NOMO-1 treated with dmso at 0.1 percent for 144 hours (cell line): ENCODE measurements around the gene PLA2G4E.

ENCODE experiments used
- DNase-seq: peaks from one replicate; lab custom pipeline; 2025; ENCODE audit not compliant: unreplicated experiment; lab: John Stamatoyannopoulos, UW

PLA2G4E gene

DNA sequence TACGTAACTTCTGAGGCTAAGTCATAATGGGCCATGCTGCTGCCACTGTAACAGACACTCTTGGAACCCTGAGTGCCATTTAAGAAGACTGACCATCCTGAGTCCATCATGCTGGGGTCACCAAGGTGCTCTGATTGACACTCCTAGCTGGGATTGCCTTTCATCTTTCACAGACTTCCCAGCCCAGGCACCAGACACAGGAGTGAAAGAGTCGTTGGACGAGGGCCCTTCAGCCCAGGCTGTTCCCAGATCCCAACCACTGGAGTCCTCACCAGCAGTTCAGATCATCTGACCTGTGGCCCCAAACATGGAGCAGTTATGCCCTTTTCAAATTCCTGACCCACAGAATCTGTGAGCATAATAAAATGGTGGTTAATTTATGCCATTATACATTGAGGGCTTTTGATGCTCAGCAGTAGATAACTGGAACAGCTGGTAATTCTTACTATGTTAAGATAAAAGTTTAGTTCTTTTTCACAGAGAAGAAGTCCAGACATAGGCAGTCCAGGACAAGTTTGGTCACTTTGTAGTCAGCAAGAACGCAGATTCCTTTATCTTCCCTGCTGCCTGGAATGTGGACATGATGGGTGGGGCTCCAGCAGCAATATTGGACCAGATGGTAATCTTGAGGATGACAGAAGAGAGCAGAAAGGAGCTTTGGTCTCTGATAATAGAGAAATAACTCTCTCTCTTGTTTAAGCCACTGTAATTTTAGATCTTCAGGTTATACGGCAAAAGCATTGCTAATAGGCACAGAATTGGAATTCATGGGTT, 41.2 kb downstream of the PLA2G4E start:
- DNase-seq = no peak

DNA sequence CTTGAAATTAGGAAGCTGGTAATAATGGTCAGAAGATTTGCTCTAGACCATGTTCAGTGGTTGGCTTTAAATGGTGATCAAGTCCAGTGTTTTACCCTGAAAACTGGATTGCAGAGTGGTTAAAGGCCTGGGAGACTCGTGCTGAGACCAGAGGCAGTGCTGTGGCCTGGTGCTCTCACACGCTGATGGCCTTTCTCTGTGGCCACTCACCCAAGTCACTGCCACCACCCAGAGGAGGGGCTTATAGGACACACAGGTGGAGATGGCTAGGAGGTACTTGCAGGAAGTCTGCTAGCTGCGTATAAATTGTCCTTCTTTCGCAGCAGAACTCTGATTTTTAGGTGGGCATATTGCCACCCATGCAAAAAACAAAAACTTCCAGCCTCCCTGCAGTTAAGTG, 42.3 kb downstream of the PLA2G4E start:
- DNase-seq = no peak

DNA sequence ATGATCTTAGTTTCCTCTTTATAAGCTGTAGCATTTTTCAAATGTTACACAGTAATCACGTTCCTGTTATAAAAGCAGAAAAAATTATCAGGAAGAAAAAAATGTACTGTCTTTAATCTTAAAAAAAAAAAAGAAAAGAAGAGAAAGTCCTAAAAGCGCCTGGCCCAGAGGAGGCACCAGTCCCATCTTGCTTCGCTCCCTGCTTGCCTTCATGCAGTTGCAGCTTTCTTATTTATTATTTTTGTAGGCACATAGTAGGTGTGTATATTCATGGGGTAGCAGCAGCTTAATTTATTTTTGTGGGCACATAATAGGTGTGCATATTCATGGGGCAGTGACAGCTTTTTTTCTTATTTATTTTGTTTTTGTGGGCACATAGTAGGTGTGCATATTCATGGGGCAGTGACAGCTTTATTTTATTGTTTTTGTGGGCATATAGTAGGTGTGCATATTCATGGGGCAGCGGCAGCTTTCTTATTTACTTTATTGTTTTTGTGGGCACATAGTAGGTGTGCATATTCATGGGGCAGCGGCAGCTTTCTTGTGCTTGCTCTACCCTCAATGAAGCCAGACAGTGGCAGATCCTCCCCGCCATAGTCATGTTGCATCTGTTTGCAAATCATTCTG, 43.0 kb downstream of the PLA2G4E start:
- DNase-seq = no peak

DNA sequence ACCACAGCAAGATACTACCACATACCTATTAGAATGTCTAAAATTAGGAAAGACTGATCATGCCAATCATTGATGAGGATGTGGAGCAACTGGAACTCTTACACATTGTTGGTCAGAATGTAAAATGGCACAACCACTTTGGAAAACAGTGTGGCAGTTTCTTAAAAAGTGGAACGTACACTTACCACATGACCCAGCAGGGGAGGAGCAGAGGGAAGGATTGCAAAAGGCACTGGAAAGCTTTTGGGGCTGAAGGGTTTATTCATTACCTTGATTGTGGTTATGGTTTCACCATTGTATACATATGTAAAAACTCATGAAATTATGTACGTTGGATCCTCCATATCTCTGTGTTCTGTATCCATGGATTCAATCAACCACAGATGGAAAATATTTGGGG, 45.2 kb downstream of the PLA2G4E start:
- DNase-seq = no peak

DNA sequence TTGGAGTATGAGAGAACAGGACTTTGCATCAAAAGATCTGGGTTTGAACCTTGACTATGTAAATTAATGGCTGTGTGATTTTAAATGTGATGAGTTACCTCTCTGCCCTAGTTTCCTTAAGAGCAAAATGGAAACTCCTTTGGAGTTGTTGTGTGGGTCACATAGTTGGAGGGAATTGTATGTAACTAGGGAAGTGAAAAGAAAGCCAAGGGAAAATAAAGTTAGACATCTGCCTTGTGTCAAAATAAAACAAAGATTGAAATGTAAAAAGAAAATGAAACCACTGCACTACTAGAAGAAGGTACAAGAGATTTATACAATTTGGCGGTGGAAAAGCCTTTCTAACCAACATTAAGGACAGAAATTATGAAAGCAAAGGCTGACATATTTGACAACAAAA, 46.8 kb downstream of the PLA2G4E start:
- DNase-seq = no peak

DNA sequence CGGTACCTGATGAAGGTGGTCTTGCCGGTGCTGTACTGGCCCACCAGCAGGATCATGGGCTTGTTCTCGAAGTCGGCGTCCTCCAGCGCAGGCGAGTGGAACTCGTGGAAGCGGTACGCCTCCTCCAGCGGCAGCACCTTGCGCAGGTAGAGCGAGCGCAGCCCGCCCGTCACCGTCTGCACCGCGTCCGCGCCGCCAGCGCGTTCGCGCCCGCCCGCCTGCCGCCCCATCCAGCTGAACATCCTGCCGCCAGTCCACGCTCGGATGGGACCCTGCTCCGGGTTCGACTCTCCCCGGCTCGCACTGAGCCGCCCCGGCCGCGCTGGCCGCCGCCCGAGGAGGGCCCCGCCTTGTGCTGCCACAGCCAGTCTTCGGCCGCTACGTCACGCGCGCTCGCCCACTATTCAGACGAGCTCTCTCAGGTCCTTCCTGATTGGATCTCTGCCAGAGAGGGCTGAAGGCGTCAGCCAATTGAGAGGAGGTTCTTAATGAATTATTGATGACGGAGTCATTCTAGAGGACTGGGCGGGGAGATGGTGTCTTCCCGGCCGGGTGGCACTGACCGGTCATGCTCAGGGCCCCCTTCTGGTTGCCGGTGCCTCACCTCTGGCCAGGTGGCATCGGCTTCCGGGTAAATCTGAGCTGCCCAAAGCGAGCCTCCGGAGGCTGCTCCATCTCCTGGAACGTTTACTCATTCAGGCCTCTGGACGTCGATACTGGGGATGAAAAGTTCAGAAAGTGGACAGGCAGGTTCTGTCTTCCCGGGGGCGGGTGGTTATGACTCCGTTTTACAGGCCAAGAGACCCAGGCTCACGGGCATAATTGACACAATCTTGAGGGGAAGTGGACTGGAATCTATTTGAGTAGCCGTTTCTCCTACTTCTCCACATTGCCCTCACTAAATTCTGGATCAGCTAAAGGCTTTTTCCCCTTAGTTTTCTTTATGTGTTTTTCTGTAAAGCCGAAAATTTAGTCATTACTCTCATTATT, 48.3 kb downstream of the PLA2G4E start, which contains the start of gene EHD4:
TSS of gene EHD4 (minus strand) at position 305 of the 990 bp plus-strand sequence. CDS start at position 242, 63 bp downstream.
- peak; percentile 96 for DNase-seq

DNA sequence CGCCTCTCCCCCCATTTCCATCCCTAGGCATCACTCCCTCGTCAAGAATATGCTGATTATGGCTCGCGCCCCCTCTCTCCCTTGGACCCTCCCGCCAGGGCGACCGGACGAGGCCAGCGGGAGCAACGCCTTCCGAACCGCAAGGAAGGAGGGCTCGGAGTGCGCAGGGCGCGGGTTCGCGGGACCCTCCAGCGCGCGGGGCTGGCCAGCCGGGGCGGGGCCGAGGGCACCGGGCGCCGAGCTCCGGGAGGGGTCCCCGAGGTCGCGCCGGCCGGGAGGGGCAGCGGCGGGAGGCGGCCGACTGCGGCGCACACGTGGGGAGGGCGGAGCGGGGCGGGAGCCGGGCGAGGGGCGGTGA, 49.0 kb downstream of the PLA2G4E start:
- no peak for DNase-seq

DNA sequence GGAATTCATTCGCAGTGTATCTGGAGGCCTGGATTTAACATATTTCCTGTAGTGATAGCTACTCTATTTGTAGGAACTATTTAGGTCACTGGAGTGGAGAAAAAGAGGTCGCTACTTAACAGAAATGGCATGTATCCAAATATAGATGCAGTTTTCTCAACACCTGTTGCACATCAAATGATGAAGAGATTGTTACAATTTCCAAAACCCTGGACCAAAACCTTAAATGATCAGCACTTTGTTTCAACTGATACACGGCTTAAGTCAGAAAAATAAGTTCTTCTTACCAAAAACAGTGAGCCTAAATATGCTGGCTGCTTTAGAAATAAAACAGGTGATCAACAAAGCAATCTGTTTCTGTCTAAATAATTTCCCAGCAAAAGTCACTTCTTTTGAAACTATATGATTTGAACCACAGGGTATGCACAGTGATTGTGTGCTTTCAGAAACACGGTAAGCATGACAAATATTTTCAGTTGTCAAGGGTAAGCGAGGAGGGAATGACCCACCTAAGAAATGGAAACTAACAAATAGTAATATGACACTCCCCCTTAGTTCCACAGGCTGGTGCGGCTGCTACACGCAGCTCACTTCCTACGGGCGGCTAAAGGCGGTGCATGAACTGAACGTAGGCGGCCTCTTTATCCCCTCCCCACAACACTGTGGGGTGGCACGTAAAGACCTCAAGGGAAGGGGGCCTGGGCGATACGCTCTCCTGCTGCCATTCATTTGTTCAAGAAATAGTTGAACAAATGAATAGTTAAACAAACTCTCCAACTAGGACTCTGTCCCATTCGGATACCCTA, 49.5 kb downstream of the PLA2G4E start:
- DNase-seq = peak; percentile 53

DNA sequence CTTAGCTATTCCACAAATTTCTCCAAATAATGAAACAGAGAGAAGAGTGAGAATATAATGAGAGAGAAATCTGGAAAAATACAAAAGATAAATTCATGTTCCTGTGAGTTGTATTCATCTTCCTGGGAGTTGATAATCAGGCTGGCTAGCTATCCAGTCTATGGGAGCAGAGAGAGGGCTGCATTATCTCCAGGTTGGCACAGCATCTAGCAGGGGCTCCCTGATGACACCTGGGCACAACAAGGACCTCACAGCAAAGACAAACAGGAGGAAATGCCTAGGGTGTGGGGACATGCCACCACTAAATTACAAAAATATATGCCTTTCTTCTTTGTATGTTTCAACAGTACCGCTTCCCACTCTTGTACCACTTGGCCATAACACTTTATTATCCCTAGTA, 50.4 kb downstream of the PLA2G4E start:
- DNase-seq = no peak

DNA sequence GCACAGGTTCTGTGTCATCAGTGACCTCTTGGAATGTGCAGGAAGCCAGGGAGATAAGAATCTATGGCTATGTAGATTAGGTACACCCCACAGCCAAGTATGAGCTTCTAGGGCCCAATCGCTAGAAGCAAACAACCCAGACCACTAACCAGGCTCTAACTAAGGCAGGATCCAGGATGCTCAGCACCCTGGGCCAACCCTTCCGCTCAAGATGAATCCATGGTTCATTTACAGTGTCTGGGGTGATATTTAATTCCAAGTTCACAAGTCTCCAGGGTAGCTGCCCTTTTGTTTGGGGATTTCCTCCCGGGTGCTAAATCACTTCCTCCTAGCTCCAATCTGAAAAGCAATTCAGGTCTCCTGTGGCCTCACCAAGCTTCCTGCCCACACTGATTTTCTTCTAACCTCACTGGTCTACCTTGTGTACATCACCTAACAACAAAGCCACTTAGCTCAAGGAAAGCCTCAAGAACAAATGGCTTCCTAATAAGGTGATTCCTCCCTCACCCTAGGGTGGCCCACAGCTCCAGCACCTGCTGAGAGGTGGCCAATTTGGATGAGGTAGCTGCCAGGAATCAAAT, 50.9 kb downstream of the PLA2G4E start:
- DNase-seq = no peak

DNA sequence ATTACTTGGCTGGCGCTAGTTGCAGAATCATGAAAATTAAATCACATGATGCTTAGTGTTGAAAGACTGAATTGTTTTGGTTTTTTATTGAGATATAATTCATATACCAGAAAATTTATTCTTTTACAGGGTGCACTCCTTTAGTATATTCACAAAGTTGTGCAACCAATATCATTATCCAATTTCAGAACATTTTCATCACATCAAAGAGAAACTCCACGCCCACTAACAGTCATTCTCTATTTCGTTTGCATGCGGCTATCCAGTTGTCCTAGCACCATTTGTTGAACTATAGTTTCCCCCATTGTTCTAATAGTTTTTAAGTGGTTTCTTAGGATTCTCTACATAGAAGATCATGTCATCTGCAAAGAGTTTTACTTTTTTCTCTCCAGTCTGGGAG, 52.1 kb downstream of the PLA2G4E start:
- DNase-seq = peak; percentile 22

DNA sequence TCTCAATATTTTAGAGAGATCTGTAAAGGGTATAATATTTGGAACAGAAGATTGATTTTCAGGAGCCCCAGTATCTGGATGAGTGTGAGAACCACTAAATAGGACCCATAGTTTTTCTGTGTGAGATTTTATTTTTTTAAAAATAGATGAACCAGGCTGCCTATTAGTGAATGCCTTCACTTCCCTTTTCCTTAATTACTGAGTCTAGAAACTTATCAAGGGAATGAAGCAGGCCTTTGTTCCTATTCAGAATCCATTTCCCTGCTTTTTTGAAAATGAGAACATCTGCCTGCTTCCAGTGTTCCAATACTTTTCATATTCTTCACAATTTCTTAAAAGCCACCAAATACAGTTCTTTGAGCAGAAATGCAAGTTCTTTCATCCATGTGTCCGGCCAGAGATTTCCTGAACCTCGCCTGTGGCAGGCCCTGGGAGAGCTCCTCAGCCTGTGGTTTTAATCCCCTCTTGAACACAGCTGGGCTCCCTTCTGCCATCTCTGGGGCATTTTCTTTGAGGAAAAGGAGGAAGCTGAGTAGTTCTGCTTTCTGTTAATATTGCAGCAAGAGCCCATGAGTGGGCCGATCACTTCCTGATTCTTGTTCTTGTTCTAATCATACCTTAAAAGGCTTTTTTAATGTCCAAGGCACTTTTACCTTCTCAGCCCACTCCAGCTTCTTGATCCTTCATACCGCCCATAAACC, 53.2 kb downstream of the PLA2G4E start:
- peak; percentile 80 for DNase-seq

DNA sequence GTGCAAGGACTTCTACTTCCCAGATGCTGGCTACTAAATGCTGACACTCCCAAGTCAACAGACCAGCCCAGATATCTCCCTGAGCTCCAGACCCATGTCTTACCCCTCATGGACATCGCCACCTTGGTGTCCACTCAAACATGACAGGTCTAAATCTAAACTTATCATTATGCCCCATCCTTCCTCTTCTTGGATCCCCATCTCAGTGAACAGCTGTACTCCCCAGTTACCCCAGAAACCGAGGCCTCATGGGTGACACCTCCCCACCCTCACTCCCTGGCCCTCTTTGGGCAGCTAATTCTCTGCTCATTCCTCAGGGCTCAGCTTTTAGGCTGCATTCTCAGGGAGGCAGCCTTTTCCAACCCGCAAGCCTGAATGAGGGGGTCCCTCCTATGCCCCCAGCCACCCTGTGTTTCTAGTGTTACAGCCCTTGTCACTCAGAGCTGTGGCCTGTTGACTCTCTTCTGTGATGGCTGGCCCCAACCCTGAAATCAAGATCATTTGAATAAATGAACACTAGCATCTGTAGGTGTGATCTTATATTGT, 53.8 kb downstream of the PLA2G4E start:
- no peak for DNase-seq

DNA sequence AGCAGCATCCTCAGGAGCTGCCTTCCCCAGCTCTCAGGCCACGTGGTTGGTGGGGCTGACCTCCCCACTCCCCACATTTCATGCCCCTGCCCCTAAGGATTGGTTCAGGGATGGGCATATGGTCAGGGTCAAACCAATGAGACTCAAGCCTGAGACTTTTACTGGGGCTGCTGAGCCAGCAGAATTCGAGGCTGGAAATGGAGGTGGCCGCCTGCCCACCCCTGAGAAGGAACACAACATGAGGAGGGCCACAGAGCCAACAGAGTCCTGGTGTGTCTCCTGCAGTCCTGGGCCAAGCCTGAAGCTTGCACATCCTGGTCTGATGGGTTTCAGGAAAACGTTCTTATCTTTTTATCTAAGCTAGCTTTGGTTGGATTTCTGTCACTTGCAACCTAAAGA, 54.4 kb downstream of the PLA2G4E start:
- DNase-seq = no peak

DNA sequence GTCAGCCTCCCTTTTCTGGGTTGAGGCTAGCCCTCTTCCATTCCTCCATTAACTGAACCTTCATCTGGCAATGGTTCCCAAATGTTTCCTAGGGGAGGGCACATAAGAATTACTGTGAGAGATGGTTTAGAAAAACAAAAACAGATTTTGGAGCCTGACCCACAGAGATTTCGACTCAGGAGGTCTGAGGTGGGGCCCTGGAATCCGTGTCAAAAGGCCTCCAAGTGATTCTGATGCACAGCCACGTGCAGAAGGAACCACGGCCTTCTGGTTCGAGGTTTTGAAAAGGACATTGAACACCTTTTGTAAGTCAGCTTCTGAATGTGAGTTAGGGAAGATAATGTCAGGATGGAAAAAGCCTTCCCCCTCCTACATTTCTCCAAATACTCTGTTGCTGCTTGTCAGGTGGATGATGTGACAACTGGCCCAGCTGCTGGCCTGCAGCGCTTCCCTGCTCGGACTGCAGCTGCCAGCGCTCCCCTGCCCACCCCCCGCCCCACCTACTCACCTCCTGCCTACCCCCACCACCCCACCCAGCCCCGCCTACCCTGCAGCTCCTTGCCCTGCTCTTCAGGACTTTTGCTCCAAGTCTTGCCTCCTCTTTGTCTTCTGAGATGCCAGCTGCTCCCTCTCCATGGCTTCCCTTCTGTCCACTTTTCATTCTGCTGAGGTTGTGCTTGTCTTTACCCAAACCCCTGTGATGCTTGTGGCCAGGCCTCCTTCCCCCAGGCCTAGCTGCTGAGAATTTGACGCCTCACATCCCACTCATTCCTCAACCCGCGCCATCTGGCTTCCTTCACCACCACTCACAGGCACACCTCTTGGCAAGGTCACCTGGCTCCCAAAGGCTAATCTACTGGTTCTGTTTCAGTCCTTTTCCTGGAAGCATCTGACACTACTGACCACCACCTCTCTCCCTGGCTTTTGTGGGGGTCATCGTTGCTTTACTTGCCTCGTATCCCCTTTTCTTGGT, 55.1 kb downstream of the PLA2G4E start:
- DNase-seq = no peak

DNA sequence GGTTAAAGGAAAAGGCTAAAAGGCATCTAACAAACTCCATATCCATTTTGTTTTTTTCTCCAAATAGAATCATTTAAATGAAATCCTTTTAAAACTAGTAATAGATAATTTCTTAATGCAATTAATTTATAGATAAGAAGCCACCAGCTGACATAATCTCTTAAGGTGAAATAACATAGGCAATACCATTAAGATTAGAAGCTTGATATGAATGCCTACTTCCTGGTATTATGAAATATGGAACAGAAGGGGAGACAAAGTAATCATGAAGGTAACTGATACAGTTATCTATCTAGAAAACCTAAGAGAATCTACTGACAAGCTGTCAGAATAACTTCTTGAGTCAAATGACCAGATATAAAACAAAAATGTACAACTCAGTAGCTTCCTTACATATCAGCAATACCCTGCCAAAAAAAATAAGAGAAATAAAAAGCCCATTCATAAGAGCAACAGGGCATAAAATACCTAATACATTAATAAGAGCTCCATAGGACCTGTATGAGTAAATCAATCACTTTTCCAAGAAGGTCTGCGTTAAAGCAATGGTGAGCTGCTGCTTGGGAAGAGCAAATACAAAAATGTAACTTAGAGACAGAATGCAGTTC, 59.1 kb downstream of the PLA2G4E start:
- no peak for DNase-seq

DNA sequence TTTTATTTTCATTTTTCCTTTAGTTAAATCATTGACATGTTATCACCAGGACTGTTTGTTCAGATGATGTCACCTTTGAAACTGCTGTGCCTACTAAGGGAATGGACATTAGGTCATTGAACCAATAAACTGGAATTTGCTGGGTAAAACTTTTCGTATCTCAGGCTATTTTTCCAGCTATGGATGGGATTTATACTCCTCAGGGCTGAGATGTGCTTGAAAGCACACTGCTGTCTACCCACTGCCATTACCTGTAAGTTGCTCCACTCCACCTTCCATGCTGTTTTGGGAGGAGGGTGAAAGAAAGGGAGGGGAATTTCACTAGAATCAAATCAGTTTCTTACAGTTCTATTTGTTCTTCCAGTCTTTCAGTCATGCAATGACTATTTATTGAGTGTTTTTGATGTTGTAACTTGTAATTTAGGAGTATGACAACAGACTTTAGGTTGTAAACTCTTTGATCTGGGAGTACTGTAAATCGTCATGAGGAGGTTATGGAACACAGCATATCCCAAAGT, 59.8 kb downstream of the PLA2G4E start:
- DNase-seq = no peak

DNA sequence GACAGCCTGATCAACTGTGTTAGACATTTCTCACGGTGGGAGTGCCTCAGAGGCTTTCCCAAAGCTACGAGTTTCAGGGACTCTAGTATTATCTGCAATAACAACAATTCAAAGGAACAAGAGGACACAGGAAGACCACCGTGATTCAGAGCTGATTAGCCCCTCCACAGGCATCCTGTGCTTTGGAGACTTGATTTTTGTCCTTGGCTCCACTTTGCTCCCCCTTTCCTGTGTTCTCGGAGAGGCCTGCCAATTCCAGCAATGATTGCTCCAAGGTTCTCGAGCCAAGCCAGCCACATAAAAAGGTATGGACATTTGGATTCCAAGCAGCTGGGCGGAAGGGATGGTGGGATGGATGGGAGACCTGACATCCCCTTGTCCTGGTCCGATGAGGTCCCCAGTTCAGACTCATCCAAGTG, 62.8 kb downstream of the PLA2G4E start:
- DNase-seq = no peak
